Prostate gland (tissue), 2 donors: Measurements from ENCODE around the gene MUL1.

ENCODE experiments used
- CTCF ChIP-seq, 4 experiments: fragments of 200-600 bp in 2 of 4; fragments of 450-650 bp in 2 of 4; sonication (generic) in 2 of 4; IDR thresholded peaks; 1 replicate in 3 of 4; 2 replicates in 1 of 4; pipeline ENCODE4 v1.5.1; 2016 to 2019; ENCODE audit warnings: antibody characterized with exemption in 4 of 4, mild to moderate bottlenecking in 2 of 4, moderate library complexity in 2 of 4
- POLR2AphosphoS5 ChIP-seq: sonication (generic); formaldehyde crosslinking; IDR thresholded peaks from one replicate; pipeline ENCODE4 v1.6.1; 2017; ENCODE audit warnings: antibody characterized with exemption

- TF ChIP-seq CTCF (IDR thresholded peaks at IDR 0.05) (no peak), POLR2AphosphoS5 (no peak)
Measured at GRCh38 chr1:20533635-20534034, 25.7 kb upstream of the MUL1 start.
